GM18951 (cell line): ENCODE measurements around the gene TNFAIP3.
A peak's percentile ranks its signal among the peaks of the same experiment; 100 is the strongest.
"Not testable (repeated sequence)": the region's sequence is repeated elsewhere in the genome, so short reads cannot be mapped to it uniquely, and the experiment has no call there.

Experiments
- POLR2A ChIP-seq: IDR thresholded peaks from 4 replicates; pipeline ENCODE4 v1.6.1; 2011; ENCODE audit warnings: mild to moderate bottlenecking; ENCODE audit not compliant: insufficient read length, insufficient read depth; ENCODE audit errors: extremely low read depth
- in situ Hi-C: fragments of 300-500 bp; cut with MboI; formaldehyde crosslinking; loops from one replicate; pipeline ENCODE4 v1.12.0; 2022; ENCODE audit warnings: low sequenced_read_pairs, mixed read lengths, inconsistent platforms; ENCODE audit not compliant: unreplicated experiment

TNFAIP3 gene

DNA sequence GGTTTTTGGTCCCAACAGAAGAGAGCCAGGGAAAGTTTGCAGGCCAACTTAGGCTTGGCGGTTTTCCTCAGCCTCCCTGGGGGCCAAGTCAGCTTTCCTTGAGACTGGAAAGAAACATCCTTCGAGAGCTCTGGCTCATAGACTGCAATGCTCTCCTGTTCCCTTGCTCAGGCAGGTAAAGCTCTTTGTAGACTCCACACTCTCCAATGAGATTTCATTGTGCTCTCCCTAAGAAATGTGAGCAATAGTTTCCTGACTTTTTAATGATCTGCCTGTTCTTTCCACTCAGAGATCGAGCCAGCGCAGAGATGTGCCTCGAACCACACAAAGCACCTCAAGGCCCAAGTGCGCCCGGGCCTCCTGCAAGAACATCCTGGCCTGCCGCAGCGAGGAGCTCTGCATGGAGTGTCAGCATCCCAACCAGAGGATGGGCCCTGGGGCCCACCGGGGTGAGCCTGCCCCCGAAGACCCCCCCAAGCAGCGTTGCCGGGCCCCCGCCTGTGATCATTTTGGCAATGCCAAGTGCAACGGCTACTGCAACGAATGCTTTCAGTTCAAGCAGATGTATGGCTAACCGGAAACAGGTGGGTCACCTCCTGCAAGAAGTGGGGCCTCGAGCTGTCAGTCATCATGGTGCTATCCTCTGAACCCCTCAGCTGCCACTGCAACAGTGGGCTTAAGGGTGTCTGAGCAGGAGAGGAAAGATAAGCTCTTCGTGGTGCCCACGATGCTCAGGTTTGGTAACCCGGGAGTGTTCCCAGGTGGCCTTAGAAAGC is 13.9 kb downstream of the TNFAIP3 start:
- in situ Hi-C loops, result no loop called here
- no peak for TF ChIP-seq POLR2A

DNA sequence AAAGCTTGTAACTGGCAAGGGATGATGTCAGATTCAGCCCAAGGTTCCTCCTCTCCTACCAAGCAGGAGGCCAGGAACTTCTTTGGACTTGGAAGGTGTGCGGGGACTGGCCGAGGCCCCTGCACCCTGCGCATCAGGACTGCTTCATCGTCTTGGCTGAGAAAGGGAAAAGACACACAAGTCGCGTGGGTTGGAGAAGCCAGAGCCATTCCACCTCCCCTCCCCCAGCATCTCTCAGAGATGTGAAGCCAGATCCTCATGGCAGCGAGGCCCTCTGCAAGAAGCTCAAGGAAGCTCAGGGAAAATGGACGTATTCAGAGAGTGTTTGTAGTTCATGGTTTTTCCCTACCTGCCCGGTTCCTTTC is 14.4 kb downstream of the TNFAIP3 start:
- in situ Hi-C loops, result no loop called here
- peak; percentile 28 for TF ChIP-seq POLR2A

DNA sequence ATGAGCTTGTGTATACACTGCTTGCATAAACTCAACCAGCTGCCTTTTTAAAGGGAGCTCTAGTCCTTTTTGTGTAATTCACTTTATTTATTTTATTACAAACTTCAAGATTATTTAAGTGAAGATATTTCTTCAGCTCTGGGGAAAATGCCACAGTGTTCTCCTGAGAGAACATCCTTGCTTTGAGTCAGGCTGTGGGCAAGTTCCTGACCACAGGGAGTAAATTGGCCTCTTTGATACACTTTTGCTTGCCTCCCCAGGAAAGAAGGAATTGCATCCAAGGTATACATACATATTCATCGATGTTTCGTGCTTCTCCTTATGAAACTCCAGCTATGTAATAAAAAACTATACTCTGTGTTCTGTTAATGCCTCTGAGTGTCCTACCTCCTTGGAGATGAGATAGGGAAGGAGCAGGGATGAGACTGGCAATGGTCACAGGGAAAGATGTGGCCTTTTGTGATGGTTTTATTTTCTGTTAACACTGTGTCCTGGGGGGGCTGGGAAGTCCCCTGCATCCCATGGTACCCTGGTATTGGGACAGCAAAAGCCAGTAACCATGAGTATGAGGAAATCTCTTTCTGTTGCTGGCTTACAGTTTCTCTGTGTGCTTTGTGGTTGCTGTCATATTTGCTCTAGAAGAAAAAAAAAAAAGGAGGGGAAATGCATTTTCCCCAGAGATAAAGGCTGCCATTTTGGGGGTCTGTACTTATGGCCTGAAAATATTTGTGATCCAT is 15.3 kb downstream of the TNFAIP3 start:
- in situ Hi-C loops, result no loop called here

DNA sequence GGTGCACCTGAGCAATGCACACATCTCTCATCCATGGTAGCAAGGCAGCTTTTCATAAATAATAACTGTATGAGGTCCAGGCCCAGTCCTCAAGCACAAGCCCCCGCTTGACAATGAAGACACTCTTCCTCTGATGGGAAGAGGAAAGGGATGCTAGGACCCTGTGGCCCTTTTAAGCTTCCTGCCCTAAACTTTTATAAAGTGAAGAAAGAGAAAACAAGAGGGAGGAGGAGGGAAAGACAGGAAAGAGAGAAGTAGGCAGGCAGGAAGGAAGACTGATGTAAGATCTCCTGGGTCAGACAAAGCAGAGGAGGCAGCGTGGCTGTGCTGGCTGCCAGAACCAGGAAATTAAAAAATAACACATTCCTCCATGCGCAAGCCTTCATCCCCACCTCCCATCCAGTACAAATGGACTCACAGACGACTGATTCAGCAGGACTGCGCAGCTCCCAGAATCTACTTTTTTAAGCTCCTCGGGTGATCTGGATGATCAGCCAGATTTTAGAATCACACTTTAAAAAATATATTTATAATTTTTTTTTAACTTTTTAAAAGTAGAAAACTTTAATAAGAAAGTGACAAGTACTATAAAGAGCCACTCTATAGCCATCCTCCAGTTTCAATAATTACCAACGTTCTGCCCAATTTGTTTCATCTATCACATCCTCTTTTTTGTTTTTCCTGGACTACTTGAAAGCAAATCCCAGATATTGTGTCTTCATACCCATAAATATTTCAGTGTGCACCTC is 16.5 kb downstream of the TNFAIP3 start:
- in situ Hi-C loops, result no loop called here
- peak; percentile 54 for TF ChIP-seq POLR2A

More for the DNA sequence above, 15.3 kb downstream of the TNFAIP3 start:
- TF ChIP-seq POLR2A, result peak; percentile 19

DNA sequence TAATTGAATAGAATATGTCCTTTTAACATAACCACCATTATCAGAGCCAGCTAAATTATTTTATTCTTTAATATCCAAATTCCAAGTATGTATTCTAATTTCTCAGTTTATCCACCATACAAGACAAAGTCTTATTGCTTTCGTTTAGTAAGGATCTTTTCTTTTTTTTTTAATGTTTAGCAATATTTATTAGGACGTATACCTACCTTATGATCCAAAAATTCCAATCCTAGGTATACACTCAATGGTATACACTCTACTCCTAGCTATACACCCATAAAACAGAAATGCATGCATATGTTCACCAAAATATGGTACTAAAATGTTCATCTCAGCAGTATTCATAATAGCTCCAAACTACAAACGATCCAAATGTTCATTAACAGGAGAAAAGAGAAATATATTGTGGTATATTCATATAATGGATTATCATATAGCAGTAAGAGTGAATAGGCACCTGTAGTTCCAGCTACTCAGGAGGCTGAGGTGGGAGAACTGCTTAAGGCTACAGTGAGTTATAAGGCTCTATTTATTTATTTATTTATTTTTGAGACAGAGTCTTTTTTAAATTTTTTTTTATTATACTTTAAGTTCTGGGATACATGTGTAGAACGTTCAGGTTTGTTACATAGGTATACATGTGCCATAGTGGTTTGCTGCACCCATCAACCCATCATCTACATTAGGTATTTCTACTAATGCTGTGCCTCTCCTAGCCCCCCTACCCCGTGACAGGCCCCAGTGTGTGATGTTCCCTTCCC is 17.3 kb downstream of the TNFAIP3 start:
- TF ChIP-seq POLR2A, result no peak
- in situ Hi-C loops, result no loop called here

DNA sequence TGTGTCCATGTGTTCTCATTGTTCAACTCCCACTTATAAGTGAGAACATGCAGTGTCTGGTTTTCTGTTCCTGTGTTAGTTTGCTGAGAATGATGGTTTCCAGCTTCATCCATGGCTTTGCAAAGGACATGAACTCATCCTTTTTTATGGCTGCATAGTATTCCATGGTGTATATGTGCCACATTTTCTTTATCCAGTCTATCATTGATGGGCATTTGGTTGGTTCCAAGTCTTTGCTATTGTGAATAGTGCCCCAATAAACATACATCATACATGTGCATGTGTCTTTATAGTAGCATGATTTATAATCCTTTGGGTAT is 17.8 kb downstream of the TNFAIP3 start:
- in situ Hi-C loops, result not testable (repeated sequence)

DNA sequence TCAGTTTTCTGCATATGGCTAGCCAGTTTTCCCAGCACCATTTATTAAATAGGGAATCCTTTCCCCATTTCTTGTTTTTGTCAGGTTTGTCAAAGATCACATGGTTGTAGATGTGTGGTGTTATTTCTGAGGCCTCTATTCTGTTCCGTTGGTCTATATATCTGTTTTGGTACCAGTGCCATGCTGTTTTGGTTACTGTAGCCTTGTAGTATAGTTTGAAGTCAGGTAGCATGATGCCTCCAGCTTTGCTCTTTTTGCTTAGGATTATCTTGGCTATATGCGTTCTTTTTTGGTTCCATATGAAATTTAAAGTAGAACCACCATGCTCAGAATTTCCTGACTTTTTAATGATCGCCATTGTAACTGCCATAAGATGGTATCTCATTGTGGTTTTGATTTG is 19.2 kb downstream of the TNFAIP3 start:
- in situ Hi-C loops, result not testable (repeated sequence)

DNA sequence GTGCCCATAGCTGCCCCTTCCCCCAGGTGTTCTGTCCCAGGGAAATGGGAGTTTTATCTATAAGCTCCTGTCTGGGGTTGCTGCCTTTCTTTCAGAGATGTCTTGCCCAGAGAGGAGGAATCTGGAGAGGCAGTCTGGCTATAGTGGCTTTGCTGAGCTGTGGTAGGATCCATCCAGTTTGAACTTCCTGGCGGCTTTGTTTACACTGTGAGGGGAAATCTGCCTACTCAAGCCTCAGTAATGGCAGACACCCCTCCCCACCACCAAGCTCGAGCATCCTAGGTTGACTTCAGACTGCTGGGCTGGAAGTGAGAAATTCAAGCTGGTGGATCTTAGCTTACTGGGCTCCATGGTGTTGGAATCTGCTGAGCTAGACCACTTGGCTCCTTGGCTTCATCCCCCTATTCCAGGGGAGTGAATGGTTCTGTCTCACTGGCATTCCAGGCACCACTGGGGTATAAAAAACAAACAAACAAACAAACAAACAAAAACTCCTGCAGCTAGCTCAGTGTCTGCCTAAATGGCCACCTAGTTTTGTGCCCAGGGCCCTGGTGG is 24.0 kb downstream of the TNFAIP3 start:
- no peak for TF ChIP-seq POLR2A
- in situ Hi-C loops, result no loop called here

DNA sequence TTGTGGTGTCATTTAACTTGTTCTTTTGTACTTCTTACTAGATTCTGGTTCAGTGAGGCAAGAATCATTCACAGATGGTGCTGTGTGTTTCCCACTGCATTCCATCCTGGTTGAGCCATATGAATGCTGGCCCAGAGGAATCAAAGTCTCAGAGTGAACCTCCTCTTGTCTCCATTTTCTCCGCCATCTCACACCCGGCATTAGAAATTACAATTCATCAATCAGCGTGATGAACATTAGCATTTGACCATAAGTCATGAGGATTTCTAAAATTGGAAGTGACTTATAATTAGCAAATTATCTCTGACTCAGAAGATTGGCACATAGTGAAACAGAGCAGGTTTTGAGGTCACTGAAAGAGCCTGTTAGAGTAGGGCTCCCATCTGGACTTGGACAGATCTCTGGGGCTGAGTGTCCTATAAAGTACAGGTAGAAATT is 25.2 kb downstream of the TNFAIP3 start:
- in situ Hi-C loops, result no loop called here
- no peak for TF ChIP-seq POLR2A

DNA sequence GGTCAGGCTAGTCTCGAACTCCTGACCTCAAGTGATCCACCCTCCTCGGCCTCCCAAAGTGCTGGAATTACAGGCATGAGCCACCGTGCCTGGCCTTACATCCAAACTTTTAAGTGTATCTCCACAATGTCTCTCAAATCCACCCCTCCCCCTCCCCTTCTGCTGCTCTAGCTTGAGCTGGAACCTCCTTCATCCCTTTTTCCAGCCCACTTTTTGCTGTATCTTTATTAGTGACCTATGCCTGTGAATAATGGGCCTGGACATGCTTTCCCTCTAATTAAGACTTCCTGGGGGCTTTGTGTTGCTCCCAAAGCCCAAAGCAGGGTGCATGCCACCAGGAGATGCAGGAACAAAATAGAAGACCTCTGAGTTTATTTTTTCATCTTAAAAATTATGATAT is 26.1 kb downstream of the TNFAIP3 start:
- in situ Hi-C loops, result no loop called here
- no peak for TF ChIP-seq POLR2A

DNA sequence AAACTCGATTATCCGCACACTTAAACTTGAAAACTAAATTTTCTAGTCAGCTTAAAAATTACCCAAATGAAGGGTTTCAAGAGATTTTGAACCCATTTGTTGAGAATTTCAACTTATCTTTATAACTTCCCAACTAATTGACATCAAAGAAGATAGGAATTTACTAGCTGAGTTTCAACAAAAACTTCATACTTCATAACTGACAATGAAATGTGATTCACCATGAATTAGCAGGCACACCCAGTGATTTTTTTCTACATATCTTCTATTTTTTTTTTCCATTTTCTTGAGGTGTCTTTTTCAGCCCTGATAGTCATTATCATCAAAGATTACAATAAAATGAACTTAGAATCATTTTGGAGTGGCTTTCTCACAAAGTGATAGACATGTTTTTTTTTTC is 26.7 kb downstream of the TNFAIP3 start:
- in situ Hi-C loops, result no loop called here
- no peak for TF ChIP-seq POLR2A

DNA sequence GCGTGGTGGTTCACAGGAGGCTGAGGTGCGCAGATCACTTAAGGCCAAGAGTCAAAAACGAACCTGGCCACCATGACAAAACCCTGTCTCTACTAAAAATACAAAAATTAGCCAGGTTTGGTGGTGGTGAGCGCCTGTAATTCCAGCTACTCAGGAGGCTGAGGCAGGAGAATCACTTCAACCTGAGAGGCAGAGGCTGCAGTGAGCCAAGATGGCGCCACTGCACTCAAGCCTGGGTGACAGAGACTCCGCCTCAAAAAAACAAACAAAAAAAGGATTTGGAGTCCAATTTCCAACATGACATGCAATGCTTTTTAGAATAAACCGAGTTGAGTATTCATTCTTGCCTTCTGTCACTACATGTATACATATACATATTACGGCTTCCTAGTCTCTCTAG is 27.3 kb downstream of the TNFAIP3 start:
- in situ Hi-C loops, result not testable (repeated sequence)

DNA sequence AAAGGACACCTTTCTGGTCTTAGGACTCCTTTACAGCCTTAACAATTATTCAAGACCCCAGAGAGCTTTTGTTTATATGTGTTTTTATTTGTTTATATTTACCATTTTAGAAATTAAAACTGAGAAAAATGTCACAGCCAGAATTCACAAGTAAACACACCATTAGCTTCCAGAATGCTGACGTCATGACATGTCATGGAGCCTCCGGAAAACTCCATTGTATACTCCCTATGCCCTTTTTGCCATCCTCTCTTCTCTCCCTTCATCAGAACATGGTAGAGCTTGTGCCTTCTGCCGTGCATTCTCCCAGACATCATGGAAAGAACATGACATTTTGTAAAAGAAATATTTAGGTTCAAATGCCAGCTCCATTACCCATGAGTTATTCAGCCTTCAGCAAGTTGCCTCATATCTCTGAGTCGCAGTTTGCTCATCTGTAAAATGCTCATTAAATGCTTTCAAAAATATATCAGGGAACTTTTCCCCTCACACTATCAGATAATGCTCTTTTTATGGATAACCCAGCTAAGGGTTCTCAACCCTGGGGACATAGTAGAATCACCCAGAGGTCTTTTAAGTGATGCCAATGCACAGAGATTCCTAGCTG is 27.8 kb downstream of the TNFAIP3 start:
- in situ Hi-C loops, result no loop called here
- TF ChIP-seq POLR2A, result no peak
